Measurements from ENCODE around the gene CCNF. TPM values are rescaled to one million over a fixed set of nuclear protein-coding genes. Genes with fewer than 3 reads are reported as not detected.

Gene CCNF
- total RNA-seq, 1 experiment from 2014 or later, result 60.8 TPM

DNA sequence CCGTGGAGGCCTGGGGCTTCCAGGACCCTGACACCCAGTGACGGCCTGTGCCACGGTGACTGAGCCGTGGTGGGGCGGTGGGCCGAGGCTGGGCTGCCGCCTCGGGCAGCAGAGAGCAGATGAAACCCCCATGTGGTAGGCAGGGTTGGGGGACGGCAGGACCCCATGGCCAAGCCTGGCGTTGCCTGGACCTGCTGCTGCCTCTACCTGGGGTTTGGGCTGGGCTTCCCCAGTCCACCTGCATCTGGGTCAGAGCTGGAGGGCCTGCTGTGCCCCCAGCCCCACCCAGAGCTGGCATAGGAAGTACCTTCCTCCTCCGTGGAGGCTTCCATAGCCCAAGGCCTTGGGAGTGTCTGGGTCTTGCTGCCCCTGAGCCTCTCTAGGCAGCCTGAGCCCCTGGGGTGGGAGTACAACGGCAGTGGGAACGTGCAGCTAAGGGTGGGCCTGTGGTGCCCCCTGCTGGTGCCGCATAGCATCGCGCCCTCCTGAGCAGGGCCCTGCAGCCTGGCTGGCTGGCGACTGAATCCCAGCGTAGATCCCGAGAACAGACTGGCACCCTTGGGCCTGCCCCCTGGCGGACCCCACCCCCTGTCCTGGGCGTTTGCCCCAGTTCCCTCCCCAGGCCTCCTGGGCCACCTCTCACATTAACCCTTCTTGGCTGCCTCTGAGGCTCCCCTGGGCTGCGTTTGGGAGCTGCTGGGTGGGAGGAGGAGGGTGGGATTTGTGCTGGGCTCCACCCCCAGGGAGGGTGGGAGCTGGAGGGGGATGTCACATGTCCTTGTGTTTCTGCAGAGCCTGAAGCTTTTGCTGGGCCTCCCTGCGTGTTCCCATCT, 71.9 kb downstream of the CCNF start:
- H3K9ac ChIP-seq (ENCODE audit: low read length), result no peak overlapping the region
- peaks cover 3 to 12% of the 10 kb centered on the region in 2 experiments; a peak in 3 of 4 replicates for H3K4me1 ChIP-seq (ENCODE audit: control insufficient read depth in 1 of 2, insufficient read depth in 2 of 2, low read length in 2 of 2)
- ChIA-PET POLR2A (interaction anchor here (1.0 kb wide), 1 partner anchor 32 kb away, joined by 3 read pairs; no protein-coding TSS in a partner anchor), CTCF (interaction anchor here (0.5 to 1.7 kb wide), 12 partner anchors 10 to 636 kb away, joined by 3 to 15 read pairs (median 4); partner anchors contain the start of gene ECI1), RAD21 (ENCODE audit: low non-redundant PET in 1 of 2, low total read pairs in 2 of 2, uncharacterized antibody in 2 of 2, unreplicated experiment in 2 of 2) (interaction anchor here (0.9 kb wide), 2 partner anchors 26 to 307 kb away, joined by 3 to 6 read pairs; partner anchors contain the start of gene TBC1D24 (in 1 of the 2))
- no peaks in the 10 kb centered on the region for H3K9me2 ChIP-seq (ENCODE audit: insufficient read depth)
- DNase-seq (ENCODE audit: low read depth, low spot score) (no peak), ATAC-seq (peak; percentile 95)
- H3K36me3 ChIP-seq (ENCODE audit: control insufficient read depth in 1 of 2, insufficient read depth in 2 of 2, low read length in 2 of 2), result peaks cover 0 to 4% of the 10 kb centered on the region in 2 experiments; a peak in 1 of 4 replicates
- no peak overlapping the region for H3K4me3 ChIP-seq (replicated peaks in 1 of 2; ENCODE audit: low read depth in 1 of 2, low read length in 2 of 2)
- no TSS peak for BruUV-seq (replicated peaks)
- peak overlapping the region; percentile 34 for H3K4me2 ChIP-seq (ENCODE audit: low read length)
- no peaks in the 10 kb centered on the region for H4K20me1 ChIP-seq (ENCODE audit: insufficient read depth)
- no peak overlapping the region; the same call in 1 of the 2 replicates for H3K27ac ChIP-seq (ENCODE audit: low read depth, low read length)
- H3K9me3 ChIP-seq (ENCODE audit: control insufficient read depth in 1 of 2, insufficient read depth in 1 of 2, low read depth in 1 of 2, low read length in 2 of 2), result no peaks in the 10 kb centered on the region
- H3K79me2 ChIP-seq (ENCODE audit: insufficient read depth, low read length), result no peaks in the 10 kb centered on the region
- intact Hi-C loops (cut with micrococcal nuclease), result loop anchor here (5.0 to 10.0 kb wide), 3 partner anchors 159 to 306 kb away; partner anchors contain the start of genes ABCA3, CASKIN1 and RNPS1
- TF ChIP-seq, protein P1, sequence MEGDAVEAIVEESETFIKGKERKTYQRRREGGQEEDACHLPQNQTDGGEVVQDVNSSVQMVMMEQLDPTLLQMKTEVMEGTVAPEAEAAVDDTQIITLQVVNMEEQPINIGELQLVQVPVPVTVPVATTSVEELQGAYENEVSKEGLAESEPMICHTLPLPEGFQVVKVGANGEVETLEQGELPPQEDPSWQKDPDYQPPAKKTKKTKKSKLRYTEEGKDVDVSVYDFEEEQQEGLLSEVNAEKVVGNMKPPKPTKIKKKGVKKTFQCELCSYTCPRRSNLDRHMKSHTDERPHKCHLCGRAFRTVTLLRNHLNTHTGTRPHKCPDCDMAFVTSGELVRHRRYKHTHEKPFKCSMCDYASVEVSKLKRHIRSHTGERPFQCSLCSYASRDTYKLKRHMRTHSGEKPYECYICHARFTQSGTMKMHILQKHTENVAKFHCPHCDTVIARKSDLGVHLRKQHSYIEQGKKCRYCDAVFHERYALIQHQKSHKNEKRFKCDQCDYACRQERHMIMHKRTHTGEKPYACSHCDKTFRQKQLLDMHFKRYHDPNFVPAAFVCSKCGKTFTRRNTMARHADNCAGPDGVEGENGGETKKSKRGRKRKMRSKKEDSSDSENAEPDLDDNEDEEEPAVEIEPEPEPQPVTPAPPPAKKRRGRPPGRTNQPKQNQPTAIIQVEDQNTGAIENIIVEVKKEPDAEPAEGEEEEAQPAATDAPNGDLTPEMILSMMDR (IDR thresholded peaks at IDR 0.05 in 2 of 3, conservative IDR thresholded peaks at IDR 0.05 in 1 of 3; ENCODE audit: borderline replicate concordance in 1 of 3, insufficient read depth in 1 of 3, low read depth in 2 of 3, low read length in 2 of 3), result peak; percentile 85 to 97 (median 95); a peak in 5 of 6 replicates
- TF ChIP-seq EGR1 (IDR thresholded peaks at IDR 0.05; ENCODE audit: low read depth), result no peak
- peak; percentile 97 for TF ChIP-seq RAD21 (IDR thresholded peaks at IDR 0.05; ENCODE audit: low read depth)
- no peak for TF ChIP-seq POLR2AphosphoS5 (IDR thresholded peaks at IDR 0.05; ENCODE audit: low read depth, low read length)
- H3K27me3 ChIP-seq (ENCODE audit: insufficient read depth, low read length), result no peaks in the 10 kb centered on the region
- no peak overlapping the region for H2AFZ ChIP-seq (ENCODE audit: low read depth, low read length, poor library complexity, severe bottlenecking)
